ENCODE measurements around the gene BACH2.
"Not testable (repeated sequence)": the region's sequence is repeated elsewhere in the genome, so short reads cannot be mapped to it uniquely, and the experiment has no call there.

Gene BACH2

DNA sequence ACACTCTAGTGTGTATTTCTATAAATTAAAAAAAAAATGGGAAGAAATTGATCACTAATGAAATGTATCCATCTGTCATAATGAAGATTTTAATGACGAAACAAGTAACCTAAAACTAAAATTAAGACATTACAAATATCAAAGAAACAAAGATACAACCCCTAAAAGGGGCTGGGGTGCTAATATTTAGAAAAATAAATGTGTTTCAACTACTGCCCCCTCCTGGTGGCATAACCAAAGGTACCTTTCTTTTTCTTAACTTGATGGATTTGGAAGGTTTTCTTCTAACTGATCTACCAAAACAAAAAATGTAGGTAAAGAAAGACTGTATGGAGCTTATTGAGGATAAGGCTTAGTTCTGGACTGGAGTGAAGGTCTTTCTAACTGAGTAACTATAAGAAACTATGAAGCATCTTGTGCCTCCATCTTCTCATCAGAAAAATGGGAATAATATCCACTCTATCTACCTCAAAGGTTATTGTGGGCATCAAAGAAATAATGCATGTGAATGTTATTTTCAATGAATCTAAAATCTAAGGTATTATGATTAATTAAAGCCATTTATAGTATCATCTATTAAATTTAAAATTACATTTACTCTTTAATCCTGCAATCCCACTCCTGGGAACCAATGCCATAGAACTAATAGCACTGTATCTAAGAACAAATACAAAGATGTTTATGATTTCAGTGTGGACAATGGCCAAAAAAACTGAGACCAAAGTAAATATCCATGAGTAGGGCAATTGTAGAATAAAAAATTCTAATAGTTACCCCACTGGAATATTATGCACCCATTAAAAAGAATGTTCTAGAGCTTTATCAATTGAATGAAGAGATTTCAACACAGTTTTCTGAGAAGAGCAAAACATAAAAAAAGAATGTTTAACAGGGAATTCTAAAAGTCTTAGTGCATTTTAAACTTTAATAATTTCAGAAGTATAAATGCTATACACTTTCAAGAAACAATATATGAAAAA, 117.2 kb downstream of the BACH2 start:
- peak; percentile 25 for DNase-seq

DNA sequence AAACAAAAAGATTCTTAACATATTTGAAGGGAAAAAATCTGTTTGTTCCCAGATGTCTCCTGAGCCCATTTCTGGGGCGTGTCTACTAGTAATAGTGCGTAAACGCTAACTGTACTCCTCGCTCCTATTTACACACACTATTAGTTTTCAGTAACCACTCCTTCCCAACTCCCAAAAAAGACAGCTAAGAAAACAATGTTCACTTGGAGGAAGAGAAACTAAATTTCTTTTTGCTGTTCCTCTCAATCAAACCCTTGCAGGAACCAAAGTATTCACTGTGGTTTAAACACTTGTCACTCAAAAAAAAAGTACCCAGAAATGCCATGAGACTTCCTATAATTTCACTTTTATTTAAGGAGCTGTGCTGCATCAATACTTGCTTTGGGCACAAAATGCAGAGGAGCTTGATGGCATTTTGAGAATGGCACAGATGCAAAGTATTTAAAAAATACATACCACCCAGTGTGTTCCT, 118.2 kb downstream of the BACH2 start:
- no peak for DNase-seq

DNA sequence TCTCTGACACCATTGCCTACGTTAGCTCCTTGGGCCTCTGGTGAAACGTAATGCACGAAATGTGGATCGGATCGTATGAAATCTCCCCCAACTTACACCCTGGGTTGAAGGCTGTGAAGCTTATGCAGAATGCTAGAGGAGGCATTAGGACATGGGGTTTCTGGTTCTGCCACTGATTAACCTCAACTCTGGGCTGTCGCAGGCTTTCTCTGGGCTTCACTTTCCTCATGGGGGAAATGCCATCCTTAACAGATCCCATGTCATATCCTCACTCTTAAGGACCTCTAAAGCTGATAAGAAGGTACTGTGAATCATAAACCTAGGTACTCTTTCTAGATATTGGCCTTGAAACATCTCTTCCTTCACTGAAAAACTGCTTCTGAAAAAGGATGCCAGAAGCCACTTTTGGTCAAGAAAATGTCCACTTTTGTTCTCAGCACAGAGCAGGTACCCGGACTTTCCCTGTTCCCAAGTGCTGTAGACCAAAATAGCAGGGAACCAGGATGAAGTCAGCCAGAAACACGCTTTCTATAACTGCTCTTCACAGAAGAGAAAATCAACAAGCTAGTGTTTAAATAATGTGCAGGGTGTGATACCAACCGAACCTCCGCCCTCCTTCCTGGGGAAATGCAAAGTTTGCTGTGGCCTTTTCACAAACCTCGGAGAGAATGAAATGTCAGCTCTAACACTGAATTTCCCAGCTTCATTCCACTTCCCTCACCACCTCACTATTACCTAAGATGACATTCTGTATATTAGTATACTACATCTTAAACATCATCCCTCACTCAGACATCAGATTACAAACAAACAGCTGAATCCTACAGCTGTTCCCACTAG, 118.9 kb downstream of the BACH2 start:
- no peak for DNase-seq

DNA sequence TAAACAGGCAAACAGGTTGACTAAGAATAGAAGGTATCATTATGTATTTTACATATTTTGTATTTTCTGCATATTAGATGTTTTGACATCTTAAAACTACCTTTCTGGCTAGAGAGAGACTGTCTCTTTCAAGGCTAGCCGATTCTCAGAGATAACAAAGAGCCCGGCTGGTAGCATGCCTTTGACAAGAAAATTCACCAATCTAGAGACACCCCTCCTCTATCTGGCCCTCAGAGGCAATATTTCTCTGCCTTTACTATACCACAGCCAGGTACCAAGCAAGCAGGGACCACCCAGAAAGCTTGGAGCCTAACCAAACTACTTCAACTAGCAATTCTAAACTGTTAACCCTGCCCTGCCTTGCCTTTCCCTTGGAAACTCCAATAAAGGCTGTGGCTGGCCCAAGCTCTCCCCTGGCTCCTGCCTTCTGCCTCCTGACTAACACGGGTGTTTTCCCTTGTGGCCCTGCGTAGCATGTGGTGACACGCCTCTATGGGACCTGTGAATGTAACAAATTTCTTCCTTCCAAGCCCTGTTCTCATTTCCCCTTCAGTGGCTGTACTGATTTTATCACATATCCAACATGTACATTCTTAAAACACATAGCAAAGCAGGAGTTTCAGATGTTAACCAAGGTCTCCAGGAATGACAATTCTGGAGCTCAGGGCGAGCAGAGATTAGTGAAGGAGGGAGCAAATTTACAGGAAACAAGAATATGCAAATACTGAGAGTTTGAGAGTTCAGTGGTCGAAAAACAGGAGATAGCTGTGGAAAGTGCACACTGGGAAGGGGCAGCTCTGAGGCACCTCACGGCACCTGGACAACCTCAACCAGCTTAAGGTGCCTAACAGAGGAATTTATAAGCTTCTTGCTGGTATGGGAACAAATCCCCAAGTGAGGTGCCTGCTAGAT, 120.8 kb downstream of the BACH2 start:
- peak; percentile 45 for DNase-seq

DNA sequence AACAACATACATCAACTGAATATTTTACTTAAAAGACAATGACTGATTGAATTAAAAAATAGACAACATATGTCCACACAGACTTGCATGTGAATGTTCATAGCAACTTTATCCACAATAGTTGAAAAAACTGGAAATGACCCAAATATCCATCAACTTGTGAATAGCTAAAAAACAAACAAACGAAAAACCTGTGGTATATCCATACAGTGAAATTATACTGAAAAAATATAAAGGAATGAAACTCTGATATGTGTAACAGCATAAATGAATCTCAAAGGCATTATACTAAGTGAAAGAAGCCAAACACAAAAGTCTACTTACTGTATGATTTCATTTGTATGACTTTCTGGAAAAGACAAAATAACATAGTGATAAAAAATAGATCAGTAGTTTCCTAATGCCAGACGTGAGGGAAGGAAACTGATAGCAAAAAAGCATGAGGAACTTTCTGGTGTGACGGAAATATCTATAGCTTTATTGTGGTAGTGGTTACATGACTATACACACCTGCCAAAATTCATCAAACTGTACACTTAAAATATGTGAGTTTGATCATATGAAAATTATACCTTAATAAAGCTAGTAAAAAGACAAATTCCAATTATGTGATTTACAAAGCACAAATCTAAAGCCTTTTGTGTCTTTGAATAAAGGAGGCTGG, 123.2 kb downstream of the BACH2 start:
- DNase-seq: no peak

DNA sequence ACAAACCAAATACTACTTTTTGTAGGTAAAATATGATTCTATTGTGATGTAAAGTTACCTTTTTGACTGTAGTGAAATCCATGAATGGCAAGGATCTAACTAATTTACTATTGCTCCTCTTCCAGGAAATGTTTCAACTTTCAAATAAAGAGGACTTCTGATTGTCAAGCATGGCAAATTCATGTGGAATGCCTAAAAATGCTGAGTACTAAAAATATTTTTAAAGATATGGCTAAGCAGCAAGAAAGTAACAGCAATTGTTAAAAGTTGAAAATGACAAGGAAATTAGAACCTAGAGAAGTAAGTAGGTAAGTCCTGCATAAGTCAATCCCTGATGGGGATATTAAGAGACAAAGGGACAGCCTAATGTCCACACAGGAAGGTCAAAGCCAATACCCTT, 126.0 kb downstream of the BACH2 start:
- no peak for DNase-seq

DNA sequence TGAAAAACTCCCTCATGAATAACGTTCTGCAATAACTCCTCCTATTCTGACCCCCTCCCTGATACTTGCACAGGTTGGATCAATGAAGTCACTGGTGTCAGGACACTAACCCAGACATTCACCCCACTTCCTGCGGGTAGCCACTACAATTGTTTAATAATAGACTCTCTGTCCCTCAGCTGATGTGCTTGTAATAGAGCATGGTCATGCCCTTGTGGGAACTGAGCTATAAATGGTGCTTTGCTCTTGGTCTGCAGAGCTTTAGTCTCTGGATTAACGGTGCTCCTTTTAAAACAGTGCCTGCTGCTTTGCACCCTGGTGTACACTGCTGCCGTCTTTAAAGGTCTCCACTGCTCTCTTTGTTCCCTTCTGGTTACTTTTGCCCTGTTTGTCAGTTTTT, 127.3 kb downstream of the BACH2 start:
- DNase-seq: no peak

DNA sequence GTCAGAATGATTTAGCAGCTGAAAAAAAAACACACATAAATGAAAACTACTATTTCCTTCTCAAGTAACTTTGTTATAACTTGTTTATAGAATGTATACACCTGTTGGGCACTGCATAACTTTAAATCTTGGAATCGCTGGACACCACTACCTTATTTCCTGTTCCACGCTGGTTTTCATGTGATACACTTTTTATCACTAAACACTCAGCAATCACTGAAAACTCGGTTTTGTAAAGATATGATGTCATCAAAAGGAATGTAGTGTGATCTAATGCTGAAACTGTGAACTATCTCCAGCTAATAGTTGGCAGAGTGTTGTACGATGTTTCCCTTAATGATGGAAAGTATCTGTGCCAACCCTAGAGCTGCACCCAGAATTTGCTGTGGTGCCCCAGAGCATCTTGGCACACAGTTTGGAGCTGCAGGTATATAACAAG, 127.9 kb downstream of the BACH2 start:
- DNase-seq: no peak

DNA sequence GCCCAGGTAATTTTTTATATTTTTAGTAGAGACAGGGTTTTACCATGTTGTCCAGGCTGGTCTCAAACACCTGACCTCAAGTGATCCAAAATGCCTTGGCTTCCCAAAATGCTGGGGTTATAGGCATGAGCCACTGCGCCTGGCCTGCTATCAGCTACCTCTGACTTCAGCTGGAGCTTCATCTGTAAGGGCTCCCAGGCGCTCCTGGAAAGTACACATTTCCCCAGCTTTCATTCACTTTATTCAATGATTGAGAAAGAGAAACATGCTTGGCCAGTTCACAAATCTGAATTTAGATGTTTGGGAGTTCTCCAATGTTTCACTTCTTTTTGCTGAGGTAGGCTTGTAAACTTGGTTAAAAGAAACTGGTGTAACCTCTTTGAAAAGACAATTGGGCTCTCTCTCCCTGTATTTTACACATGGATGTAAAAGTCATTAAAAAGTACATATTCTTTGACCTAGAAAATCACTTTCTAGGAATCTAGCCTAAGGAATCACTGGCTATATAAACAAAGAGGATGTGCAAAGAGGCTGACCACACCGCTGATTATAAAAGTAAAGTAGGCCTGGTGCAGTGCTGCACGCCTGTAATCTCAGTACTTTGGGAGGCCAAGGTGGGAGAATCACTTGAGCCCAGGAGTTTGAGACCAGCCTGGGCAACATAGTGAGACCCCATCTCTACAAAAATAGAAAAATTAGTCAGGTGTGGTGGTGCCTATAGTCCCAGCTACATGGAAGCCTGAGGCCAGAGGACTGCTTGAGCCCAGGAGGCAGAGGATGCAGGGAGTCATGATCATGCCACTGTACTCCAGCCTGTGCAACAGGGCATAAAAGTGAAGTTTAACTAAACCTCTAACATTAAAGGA, 128.9 kb downstream of the BACH2 start:
- no peak for DNase-seq

DNA sequence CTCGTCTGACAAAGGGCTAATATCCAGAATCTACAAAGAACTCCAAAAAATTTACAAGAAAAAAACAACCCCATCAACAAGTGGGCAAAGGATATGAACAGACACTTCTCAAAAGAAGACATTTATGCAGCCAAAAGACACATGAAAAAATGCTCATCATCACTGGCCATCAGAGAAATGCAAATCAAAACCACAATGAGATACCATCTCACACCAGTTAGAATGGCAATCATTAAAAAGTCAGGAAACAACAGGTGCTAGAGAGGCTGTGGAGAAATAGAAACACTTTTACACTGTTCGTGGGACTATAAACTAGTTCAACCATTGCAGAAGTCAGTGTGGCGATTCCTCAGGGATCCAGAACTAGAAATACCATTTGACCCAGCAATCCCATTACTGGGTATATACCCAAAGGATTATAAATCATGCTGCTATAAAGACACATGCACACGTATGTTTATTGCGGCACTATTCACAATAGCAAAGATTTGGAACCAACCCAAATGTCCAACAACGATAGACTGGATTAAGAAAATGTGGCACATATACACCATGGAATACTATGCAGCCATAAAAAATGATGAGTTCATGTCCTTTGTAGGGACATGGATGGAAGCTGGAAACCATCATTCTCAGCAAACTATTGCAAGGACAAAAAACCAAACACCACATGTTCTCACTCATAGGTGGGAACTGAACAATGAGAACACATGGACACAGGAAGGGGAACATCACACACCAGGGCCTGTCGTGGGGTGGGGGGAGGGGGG, 130.3 kb downstream of the BACH2 start:
- DNase-seq: not testable (repeated sequence)

DNA sequence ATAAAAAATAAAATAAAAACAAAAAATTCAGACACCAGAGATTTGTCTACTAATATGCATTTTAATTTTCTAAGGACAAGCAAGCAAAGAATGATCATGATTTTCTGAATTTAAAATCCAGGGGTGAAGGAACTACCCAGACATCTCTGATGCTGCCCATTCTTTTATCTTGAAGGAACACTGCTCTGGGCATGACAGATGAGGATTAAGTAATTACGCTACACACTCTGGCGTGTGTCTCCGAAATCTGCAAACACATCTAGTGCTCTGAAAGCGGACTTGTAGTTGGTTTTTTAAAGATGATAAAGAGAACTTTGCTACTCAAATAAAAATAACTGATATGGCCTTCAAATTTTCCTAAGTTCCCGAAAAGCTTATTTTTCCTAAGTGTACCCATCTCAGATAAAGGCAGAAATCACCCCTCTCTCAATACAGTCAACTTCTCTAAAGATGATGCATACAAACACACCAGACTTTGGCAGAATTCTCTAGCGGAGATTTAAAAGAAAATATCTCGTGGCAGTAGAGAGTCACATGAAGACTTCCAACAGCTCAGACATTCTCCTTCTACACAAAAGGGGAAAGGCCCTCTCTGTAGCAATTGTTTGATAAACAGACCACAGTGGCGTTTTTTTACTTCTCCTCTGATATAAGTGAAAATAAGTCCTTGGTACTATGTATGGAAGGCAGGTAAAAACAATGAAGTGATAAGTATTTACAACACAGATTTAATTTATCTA, 133.8 kb downstream of the BACH2 start:
- DNase-seq: no peak

DNA sequence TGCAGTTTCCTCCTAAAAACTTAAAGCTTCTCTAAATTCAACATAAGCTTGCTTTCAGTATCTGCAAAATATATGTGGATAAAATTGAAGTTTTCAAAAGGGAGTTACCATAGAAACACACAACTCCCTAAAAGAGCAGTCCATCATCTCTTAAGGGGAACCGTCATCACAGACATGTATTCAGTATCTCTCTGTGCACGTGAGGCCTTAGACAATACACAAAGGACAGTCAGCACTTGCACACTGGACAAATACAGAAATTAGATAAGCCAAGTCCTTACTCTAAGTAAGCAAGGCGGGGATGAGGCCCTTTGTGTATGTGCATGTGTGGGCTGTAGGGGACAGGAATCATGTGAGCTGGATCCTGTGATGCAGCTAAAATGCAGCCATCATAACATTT, 136.6 kb downstream of the BACH2 start:
- no peak for DNase-seq

DNA sequence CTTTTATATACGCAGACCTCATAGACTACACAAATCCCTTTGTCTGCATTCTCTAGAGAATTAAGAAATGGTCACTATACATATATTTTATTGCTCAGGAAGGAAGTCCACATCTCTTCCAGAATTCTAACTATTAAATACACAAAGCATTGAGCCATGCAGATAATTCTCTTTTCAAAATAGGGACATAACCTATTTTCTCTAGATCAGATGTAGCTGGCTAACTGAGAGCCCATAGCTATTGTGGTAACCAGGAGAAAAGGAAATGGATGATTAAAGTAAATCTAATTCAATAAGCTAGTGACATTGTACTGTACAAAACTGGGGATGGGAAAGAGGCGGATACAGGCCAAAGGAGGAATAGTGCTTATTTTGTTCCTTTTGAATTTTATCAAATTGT, 137.2 kb downstream of the BACH2 start:
- DNase-seq: no peak

DNA sequence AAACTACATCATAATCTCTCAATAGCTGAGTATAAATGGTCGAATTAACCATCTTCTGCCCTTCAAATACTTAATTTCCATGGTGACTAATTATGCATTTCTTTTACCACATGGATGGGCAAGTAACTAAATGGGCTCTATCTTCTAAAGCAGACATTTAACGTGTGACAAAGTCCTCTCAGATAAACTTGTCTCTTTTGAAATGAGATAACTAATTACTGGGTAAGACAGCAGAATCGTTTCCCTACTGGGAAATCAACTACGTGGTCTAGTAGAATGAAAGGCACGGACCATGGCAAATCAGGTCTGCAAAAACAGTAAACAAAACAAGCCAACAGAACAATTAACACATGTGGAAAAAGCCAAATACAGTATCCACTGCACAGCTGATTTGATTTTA, 137.7 kb downstream of the BACH2 start:
- no peak for DNase-seq

DNA sequence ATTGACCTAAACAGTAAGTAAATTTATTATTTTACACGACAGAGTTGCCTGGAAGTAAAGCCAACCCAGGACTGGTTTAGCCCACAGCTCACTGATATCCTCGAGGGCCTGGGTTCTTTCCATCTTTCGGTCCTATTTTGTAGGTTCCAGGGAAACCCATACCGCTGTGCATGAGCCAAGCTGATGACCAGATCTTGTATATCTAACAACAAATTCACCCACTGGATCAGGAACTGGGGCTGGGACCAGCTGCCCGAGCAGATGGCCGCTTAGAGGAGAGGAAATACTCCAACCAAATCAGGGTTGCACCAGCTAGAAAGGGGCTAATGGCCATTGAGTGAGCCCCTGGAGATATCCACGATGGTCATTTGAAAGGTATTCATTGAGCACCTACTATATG, 139.2 kb downstream of the BACH2 start:
- DNase-seq: no peak

DNA sequence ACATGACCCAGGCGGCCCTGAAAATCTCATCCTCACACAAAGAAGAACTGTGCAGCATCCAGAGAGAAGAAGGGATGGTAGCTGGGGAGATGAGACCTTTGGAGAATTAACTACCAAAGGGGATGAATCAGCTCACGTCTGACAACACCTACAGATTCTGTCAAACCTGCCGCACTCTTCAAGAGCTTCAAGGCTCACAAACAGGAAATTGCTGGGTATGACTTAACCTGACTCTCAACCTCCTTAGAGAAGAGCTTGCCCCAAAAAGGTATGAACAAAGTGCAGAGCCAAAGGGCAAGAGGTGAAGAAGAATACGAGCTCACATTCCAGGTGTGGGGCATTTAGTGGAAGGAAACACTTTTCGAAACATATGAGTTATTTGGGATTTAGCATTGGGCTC, 139.8 kb downstream of the BACH2 start:
- peak; percentile 30 for DNase-seq

DNA sequence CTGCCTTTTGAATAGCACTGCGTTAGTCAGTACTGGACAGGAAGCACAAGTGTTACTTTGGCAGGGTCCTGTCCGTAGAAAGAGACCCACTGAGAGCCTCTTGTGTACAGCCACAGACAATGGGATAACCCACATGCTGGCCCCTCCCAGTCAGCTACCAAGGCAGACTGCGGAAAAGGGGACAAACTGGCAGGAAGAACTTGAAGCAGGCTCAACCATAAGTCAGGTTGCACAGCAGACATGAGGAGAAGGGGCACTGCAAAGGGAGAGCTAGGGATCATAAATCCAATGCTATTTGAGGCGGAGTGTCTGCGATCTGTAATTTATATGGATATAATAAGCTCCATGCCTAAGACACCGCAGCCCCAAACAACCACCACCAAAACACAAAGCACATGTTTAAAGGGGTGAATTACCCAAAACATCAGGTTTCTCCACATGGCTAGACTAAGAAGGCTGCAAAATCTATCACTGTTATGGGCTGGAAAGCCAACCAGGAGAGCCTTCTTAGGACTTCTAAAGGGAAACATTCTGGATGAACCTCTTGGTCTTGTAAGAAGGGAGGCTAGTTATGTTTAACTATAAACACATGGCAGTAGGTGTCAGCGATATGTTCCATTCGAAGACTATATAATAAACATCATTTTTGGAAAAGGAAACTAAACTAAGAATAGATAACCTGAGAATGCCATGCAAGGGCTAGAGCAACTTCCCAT, 141.7 kb downstream of the BACH2 start:
- DNase-seq: no peak

DNA sequence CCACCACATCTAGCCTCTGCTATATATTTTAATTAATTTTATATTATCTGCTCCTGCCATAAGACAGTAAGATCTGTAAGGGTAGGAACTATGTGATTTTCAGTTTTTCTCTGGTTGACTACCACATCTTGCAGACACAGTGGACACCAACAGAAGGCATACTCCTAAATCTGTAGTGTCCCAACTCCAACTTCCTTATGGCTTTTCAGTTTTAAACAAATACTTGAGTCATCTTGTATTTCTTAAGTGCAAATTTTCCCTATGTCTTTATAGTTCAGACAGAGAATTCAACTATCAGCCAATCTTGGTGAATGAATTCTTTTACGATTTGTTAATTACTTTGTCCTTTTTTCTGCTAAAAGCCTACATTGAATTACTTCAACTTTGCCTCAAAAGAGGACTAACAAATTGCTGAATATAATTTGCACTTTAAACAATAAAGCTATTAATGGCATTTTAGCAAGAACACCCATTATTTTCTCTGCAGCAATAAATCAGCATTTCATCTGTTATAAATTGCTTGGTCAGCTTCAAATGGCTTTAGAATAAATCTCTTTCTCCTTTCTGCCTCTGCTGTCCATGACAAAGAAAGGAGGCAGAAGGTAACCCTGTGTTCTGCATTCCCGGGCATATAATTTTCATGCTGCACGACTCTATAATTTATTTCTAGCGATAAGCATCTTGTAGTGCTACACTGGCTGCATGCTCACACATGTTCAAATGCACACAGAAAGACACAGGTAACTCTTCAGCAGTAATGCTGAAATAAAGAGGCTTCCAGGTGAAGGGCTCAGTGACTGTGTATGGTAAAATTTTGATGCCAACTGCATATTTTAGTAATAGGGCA, 144.8 kb downstream of the BACH2 start:
- DNase-seq: no peak
